Measurements from ENCODE around the gene NTRK1.

NTRK1 gene

GRCh38 chr1:156929596-156930238, 69.1 kb downstream of the NTRK1 start:
- no peak for TF ChIP-seq CTCF (IDR thresholded peaks at IDR 0.05; ENCODE audit: low read depth, low read length)
- H3K4me3 ChIP-seq (replicated peaks in 1 of 2; ENCODE audit: low read depth in 2 of 2, low read length in 2 of 2): no peak overlapping the region
- DNase-seq (ENCODE audit: low read depth in 2 of 2): no peak

GRCh38 chr1:156930483-156930882, 69.8 kb downstream of the NTRK1 start:
- H3K4me3 ChIP-seq (replicated peaks in 1 of 2; ENCODE audit: low read depth in 2 of 2, low read length in 2 of 2): no peak overlapping the region
- TF ChIP-seq CTCF (IDR thresholded peaks at IDR 0.05; ENCODE audit: low read depth, low read length): no peak
- DNase-seq (ENCODE audit: low read depth in 2 of 2): no peak

Measured in cardiac fibroblast (primary cell).